NCI-H82 (cell line): ENCODE results near the gene MB.
A peak's percentile ranks its signal among the peaks of the same experiment; 100 is the strongest.
"Not testable (repeated sequence)": the region's sequence is repeated elsewhere in the genome, so short reads cannot be mapped to it uniquely, and the experiment has no call there.

ENCODE experiments used
- DNase-seq: peaks from one replicate; lab custom pipeline; 2025; lab: John Stamatoyannopoulos, UW

MB gene

GRCh38 chr22:35617137-35617755 lies at the start of gene MB:
MB (minus strand) TSS chr22:35617329; CDS start chr22:35617257, 72 bp downstream.
- no peak for DNase-seq

GRCh38 chr22:35666699-35667098 lies 49.6 kb upstream of the MB start:
- DNase-seq = not testable (repeated sequence)

- no peak for DNase-seq
These were observed 47.9 kb upstream of the MB start for GRCh38 chr22:35664955-35665587.

- DNase-seq = no peak
These were observed 46.2 kb upstream of the MB start for GRCh38 chr22:35663371-35663770.

- DNase-seq = no peak
These were observed 45.8 kb upstream of the MB start for GRCh38 chr22:35662914-35663313.

- no peak for DNase-seq
These were observed 44.3 kb upstream of the MB start for GRCh38 chr22:35661464-35661863.

- peak; percentile 31 for DNase-seq
These were observed 43.4 kb upstream of the MB start for GRCh38 chr22:35660291-35661127.

GRCh38 chr22:35657571-35658312 lies 40.6 kb upstream of the MB start:
- no peak for DNase-seq

GRCh38 chr22:35656284-35656752 lies 39.2 kb upstream of the MB start:
- peak; percentile 94 for DNase-seq

GRCh38 chr22:35653824-35654223 lies 36.7 kb upstream of the MB start:
- DNase-seq = no peak

GRCh38 chr22:35651085-35651484 lies 34.0 kb upstream of the MB start:
- DNase-seq = no peak

- peak; percentile 20 for DNase-seq
These were observed 32.6 kb upstream of the MB start for GRCh38 chr22:35649636-35650250.

- DNase-seq = no peak
These were observed 32.0 kb upstream of the MB start for GRCh38 chr22:35649026-35649553.

GRCh38 chr22:35648066-35649025 lies 31.2 kb upstream of the MB start, which contains the start of gene APOL6:
APOL6 (plus strand) TSS chr22:35648446; CDS start chr22:35656426, 7,980 bp downstream.
- peak; percentile 80 for DNase-seq

GRCh38 chr22:35645646-35646045 lies 28.5 kb upstream of the MB start:
- DNase-seq = no peak

- no peak for DNase-seq
These were observed 26.9 kb upstream of the MB start for GRCh38 chr22:35643991-35644390.

- DNase-seq = no peak
These were observed 25.2 kb upstream of the MB start for GRCh38 chr22:35642305-35642741.

- no peak for DNase-seq
These were observed 24.5 kb upstream of the MB start for GRCh38 chr22:35641494-35642120.

- DNase-seq = no peak
These were observed 21.3 kb upstream of the MB start for GRCh38 chr22:35638410-35638809.

GRCh38 chr22:35638001-35638400 lies 20.9 kb upstream of the MB start:
- DNase-seq = no peak
